H1 (cell line): ENCODE measurements around the gene BLOC1S4. TPM values are rescaled to one million over a fixed set of nuclear protein-coding genes. Genes with fewer than 3 reads are reported as not detected.

Experiments
- polyA plus RNA-seq, 7 experiments: library from polyadenylated mRNA; depleted of rRNA in 3 of 7; stranded (reverse) in 5 of 7; unstranded in 2 of 7; fragments of >200 nt in 5 of 7; fragments of 200-250 nt in 2 of 7; gene quantifications; 1 replicate in 5 of 7; 2 replicates in 1 of 7; 4 replicates in 1 of 7; pipeline versions ENCODE4 v1.2.1 to v1.2.3, GENCODE V29; 2011 to 2013; ENCODE audit warnings: missing spikeins in 2 of 7, mixed read lengths in 2 of 7
- total RNA-seq: library from RNA; stranded (reverse); fragmentation: NEBNext Ultra II Directional; extraction: Animal tissue kit (Norgen Biotek cat#: 25700); gene quantifications from 2 replicates; pipeline ENCODE4 v1.2.1, GENCODE V29; 2021
- TF ChIP-seq, protein P1 (sequence below), 3 experiments: IDR thresholded peaks; 1 replicate in 2 of 3; 2 replicates in 1 of 3; pipeline versions ENCODE4 v1.5.1 to v1.6.1; 2011; ENCODE audit warnings: low read length in 3 of 3, mild to moderate bottlenecking in 3 of 3, inconsistent platforms in 2 of 3, low read depth in 1 of 3, moderate library complexity in 1 of 3; ENCODE audit not compliant: insufficient read depth in 1 of 3; ENCODE audit errors: control extremely low read depth in 1 of 3

BLOC1S4 gene
- total and polyA plus RNA-seq, 2 of the 8 experiments (the other 6 are each of a cell fraction or from before 2014, with no cell fraction given), result 19.1 to 27.8 TPM

DNA sequence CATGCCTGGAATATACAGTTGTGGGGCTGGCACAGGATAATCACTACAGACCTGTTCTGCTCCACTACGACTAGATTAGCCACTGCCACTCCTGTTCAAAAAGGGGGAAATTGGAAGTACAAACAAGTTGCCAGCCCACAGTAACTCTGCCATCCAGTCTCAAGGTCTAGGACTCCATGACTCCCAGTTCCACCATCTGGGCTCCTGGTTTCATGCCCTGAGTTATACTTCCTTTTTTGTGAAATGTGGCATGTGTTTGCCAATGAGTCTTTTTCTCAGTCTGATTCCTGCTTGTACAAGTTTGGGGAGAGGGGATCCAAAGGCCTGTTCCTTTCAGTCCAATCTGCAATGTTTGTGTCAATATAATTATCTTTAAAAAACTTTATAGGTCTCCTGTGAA lies 1.0 kb upstream of the BLOC1S4 start (continued):
- TF ChIP-seq, protein P1, sequence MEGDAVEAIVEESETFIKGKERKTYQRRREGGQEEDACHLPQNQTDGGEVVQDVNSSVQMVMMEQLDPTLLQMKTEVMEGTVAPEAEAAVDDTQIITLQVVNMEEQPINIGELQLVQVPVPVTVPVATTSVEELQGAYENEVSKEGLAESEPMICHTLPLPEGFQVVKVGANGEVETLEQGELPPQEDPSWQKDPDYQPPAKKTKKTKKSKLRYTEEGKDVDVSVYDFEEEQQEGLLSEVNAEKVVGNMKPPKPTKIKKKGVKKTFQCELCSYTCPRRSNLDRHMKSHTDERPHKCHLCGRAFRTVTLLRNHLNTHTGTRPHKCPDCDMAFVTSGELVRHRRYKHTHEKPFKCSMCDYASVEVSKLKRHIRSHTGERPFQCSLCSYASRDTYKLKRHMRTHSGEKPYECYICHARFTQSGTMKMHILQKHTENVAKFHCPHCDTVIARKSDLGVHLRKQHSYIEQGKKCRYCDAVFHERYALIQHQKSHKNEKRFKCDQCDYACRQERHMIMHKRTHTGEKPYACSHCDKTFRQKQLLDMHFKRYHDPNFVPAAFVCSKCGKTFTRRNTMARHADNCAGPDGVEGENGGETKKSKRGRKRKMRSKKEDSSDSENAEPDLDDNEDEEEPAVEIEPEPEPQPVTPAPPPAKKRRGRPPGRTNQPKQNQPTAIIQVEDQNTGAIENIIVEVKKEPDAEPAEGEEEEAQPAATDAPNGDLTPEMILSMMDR (IDR thresholded peaks at IDR 0.05; ENCODE audit: control extremely low read depth in 1 of 3, insufficient read depth in 1 of 3, low read depth in 1 of 3, low read length in 3 of 3), result no peak
